ENCODE data around the gene CCL8.

DNA sequence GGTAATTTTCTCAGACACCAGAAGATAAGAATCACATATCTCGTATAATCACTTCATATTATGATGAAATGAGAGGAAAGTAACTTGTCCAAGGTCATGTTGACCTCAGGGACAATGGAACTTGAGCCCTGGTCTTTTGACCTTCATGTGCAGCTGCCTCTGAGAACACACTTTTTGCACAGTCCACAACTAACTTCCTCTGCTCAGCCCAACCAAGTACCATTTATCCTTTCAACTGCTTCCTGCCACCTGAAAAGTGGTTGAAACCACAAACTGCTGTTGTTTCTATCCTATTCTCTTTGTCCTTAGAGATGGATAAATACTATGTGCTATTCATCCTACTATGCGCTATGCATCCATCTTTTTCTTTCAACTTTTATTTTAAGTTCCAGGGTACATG, 46.1 kb downstream of the CCL8 start:
- TF ChIP-seq PPARA (CRISPR knock-in tag; IDR thresholded peaks at IDR 0.05; ENCODE audit: borderline replicate concordance) (no peak), ZNF565 (CRISPR knock-in tag; conservative IDR thresholded peaks at IDR 0.05; ENCODE audit: low read depth) (no peak), CSDC2 (CRISPR knock-in tag; IDR thresholded peaks at IDR 0.05) (no peak), ISL1 (CRISPR knock-in tag; IDR thresholded peaks at IDR 0.05) (no peak), ESRRG (CRISPR knock-in tag; IDR thresholded peaks at IDR 0.05) (no peak), ZFP30 (CRISPR knock-in tag; IDR thresholded peaks at IDR 0.05) (no peak), TCF4 (CRISPR knock-in tag; IDR thresholded peaks at IDR 0.05; ENCODE audit: borderline replicate concordance) (no peak), BACH2 (CRISPR knock-in tag; IDR thresholded peaks at IDR 0.05; ENCODE audit: borderline replicate concordance) (no peak), OSR1 (CRISPR knock-in tag; IDR thresholded peaks at IDR 0.05) (no peak)
- TF ChIP-seq, protein P1, sequence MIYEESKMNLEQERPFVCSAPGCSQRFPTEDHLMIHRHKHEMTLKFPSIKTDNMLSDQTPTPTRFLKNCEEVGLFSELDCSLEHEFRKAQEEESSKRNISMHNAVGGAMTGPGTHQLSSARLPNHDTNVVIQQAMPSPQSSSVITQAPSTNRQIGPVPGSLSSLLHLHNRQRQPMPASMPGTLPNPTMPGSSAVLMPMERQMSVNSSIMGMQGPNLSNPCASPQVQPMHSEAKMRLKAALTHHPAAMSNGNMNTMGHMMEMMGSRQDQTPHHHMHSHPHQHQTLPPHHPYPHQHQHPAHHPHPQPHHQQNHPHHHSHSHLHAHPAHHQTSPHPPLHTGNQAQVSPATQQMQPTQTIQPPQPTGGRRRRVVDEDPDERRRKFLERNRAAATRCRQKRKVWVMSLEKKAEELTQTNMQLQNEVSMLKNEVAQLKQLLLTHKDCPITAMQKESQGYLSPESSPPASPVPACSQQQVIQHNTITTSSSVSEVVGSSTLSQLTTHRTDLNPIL (CRISPR knock-in tag; IDR thresholded peaks at IDR 0.05; ENCODE audit: low read depth): no peak
- TF ChIP-seq, protein P2, sequence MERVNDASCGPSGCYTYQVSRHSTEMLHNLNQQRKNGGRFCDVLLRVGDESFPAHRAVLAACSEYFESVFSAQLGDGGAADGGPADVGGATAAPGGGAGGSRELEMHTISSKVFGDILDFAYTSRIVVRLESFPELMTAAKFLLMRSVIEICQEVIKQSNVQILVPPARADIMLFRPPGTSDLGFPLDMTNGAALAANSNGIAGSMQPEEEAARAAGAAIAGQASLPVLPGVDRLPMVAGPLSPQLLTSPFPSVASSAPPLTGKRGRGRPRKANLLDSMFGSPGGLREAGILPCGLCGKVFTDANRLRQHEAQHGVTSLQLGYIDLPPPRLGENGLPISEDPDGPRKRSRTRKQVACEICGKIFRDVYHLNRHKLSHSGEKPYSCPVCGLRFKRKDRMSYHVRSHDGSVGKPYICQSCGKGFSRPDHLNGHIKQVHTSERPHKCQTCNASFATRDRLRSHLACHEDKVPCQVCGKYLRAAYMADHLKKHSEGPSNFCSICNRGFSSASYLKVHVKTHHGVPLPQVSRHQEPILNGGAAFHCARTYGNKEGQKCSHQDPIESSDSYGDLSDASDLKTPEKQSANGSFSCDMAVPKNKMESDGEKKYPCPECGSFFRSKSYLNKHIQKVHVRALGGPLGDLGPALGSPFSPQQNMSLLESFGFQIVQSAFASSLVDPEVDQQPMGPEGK (CRISPR knock-in tag; IDR thresholded peaks at IDR 0.05; ENCODE audit: borderline replicate concordance): no peak
